ENCODE results near the gene RPIA.
"Not testable (repeated sequence)": the region's sequence is repeated elsewhere in the genome, so short reads cannot be mapped to it uniquely, and the experiment has no call there.

RPIA gene

GRCh38 chr2:88691339-88692183, at the start of gene RPIA:
Gene RPIA (plus strand): TSS chr2:88691673. CDS start chr2:88691699, 26 bp downstream.
- DNase-seq = peak; percentile 72 to 99 (median 97)

- no peak for DNase-seq
Measured at GRCh38 chr2:88642278-88642677, 49.2 kb upstream of the RPIA start.

- not testable (repeated sequence) for DNase-seq
Measured at GRCh38 chr2:88645291-88645882, 46.1 kb upstream of the RPIA start.

DNA sequence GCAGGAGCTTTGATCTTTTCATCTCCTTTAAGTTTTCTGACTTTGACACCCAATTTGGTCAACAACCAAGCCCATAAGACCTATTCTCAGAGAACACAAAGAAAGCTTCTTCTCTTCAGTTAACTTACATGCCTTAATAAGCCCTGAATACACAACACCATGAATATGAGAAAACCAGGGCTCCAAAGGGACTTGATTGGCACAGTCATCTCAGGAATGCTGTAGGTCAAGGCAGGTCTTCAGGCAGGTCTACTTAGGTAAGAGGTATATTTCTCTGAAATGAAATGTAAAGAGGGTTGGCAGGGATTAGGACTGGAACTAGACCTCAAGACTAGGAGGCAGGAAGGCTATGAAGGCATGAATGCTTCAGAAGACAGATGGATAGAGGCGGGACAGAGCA, 39.8 kb upstream of the RPIA start:
- DNase-seq = no peak

GRCh38 chr2:88654714-88655113, 36.8 kb upstream of the RPIA start:
- no peak for DNase-seq

DNA sequence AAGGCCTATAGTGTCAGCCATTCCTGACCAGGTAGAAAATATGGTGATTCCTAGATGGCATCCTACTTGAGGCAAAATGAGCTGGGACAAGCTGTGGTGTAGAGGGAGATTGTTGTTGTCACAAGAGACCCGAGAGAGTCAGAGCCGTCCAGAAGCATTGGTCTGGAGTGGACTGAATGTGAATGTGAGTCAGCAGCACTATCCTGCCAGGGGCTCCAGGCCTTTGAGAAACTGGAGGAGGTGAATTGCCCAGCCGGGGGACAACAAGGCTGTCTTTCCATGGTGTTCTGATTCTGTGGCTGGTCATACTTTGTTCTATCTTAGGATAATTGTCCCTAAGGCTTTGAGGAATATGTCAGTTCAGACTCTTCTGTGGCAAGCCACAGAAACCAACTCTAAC, 34.8 kb upstream of the RPIA start:
- peak in 2 of 51 donors; percentile 5 to 8 for DNase-seq

DNA sequence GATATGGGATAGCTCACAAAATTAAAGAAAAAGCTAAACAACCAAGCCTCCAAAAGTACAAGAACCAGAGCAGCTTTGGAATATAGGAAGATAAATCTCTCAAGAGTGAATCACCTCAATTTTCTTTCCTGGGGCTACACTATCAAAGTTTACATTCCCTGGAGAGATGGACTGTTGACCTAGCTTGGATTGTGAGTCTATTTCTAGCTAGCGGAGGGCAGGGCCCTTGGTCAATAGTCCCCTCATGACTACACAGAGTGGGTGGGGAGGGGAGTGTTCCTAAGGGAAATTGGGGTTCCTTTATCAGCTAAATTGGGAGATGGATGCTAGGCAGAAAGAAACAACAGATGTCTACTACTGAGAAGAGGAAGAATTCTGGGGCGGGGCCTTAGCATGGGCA, 34.3 kb upstream of the RPIA start:
- DNase-seq = no peak

GRCh38 chr2:88658326-88658725, 33.1 kb upstream of the RPIA start:
- no peak for DNase-seq

DNA sequence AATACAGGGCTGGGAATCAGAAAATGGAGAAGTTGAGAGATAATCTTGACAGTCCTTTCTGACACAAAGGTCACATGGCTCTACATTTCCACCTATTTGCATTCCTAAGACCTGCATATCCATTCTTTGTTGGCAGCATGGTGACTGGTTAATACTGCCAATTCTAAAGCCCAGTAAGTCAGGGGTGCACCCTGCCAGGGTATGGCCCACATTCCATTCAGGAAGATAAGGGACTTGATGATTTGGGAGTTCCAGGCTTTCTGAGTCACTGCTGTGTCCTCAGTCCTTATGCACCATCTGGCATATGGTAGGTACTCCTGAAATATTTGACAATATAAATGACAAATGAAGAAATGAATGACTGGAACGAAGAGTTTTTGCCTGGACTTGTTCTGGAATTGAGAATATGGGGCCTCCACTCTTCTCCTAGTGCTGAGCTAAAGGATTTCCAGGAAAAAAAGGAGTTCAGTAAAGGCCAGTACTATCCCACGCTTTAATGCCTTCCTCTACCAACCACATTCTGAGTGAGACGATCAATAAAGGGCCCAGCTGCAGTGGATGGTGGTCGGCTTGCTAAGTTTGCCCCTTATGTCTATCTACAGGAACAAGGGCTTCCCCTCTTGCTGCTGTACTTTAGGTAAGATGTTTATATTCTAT, 32.5 kb upstream of the RPIA start:
- no peak for DNase-seq

DNA sequence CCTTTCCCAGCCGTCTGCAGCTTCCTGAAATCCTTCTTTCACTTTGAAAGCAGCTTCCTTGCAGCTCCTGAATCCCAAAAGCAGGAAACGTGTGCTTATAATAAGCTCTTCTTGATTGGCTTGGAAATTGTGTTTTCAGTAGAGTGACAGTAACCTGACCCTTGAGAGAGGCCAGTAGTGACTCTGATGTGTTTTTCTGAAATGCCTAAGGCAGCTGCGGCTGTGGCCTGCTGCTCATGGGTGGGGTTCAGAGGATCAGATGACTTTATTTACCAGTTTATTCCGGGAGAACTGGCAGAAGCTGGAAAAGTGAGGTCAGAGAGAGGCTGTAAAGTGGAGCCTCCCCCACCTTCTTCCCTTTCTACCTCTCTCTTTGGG, 31.9 kb upstream of the RPIA start:
- DNase-seq = no peak

- DNase-seq = no peak
Measured at GRCh38 chr2:88660622-88661021, 30.9 kb upstream of the RPIA start.

DNA sequence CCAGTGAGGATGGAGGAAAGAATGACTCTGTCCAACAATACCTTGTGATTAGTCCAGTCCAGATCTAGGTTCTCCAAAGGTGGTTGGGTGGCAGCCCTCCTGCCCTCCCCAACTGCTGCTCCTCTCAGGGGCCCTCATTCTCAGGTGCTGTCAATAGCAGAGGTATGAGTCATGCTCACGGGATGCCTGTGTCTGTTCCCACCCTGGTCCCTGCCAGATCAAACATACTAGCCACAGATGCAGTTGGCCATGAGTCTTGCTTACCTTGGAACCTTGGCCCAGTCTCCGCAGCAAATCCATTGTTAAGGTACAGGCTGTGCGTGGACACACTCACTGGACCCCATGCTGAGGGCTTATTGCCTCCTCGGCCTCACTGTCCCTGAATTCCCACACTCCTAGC, 24.9 kb upstream of the RPIA start:
- DNase-seq = no peak

GRCh38 chr2:88667219-88667618, 24.3 kb upstream of the RPIA start:
- no peak for DNase-seq

DNA sequence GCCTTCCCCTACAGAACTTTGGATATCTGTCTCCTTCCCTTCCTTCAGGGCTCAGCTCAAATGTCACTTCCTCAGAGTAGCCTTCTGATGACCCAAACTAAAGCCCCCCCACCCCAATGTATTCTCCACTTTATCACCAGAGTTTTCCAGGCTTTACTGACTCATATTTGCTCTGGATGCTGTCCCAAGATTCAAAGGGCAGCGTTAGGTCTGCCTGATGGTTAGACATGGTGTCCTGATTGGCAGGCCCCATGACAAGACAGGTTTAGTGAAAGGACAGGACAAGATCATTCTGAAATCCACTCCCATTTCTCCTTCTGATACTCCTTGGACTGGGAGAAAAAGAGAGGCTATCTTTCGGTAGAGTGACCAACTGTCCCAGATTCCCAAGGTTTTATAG, 22.6 kb upstream of the RPIA start:
- no peak for DNase-seq

- no peak for DNase-seq
Measured at GRCh38 chr2:88669482-88670214, 21.8 kb upstream of the RPIA start.

DNA sequence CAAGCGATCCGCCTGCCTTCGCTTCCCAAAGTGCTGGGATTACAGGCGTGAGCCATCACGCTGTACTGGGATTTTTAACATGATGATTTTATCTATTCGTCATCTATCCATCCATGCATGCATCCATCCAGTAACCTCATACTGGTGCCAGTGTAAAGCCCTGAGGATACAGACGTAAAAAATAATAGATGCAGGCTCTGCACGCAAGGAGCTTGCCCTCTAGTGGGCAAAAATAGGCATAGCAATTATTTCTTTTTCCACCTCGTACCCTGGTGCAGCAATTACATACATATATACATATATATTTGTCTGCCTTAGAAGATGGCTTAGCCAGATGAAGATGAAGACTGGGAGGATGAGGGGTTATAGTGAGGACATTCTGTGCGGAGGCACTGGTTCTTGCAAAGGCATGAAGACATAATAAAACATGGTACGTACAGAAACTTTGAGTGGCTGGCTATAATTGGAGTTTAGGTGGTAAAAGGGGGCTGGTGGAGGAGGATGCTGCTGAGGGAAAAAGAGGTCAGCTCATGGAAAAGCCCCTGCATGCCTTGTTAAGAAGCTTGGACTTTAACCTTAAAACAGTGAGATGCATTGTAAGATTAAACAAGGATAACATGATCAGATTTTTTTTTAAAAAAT, 19.6 kb upstream of the RPIA start:
- peak in 6 of 51 donors; percentile 0 to 12 (median 2) for DNase-seq

- no peak for DNase-seq
Measured at GRCh38 chr2:88673363-88673762, 18.1 kb upstream of the RPIA start.

GRCh38 chr2:88680266-88680902, 11.1 kb upstream of the RPIA start:
- no peak for DNase-seq

- no peak for DNase-seq
Measured at GRCh38 chr2:88680916-88681315, 10.6 kb upstream of the RPIA start.

- DNase-seq = no peak
Measured at GRCh38 chr2:88683160-88684021, 8.1 kb upstream of the RPIA start.
